Hepatocyte (in vitro differentiated cells): Measurements from ENCODE around the gene CARS2.

Experiments
- EZH2 ChIP-seq: fragments of 200-600 bp; sonication (generic); IDR thresholded peaks from 2 replicates; pipeline ENCODE4 v1.6.1; 2016; ENCODE audit warnings: antibody characterized with exemption, mild to moderate bottlenecking, borderline replicate concordance
- TF ChIP-seq, protein P1 (sequence below): fragments of 200-600 bp; sonication (generic); IDR thresholded peaks from 2 replicates; pipeline ENCODE4 v1.5.1; 2016; ENCODE audit warnings: antibody characterized with exemption, mild to moderate bottlenecking; ENCODE audit not compliant: poor library complexity

GRCh38 chr13:110646442-110647364 is 59.2 kb downstream of the CARS2 start:
- TF ChIP-seq, protein P1, sequence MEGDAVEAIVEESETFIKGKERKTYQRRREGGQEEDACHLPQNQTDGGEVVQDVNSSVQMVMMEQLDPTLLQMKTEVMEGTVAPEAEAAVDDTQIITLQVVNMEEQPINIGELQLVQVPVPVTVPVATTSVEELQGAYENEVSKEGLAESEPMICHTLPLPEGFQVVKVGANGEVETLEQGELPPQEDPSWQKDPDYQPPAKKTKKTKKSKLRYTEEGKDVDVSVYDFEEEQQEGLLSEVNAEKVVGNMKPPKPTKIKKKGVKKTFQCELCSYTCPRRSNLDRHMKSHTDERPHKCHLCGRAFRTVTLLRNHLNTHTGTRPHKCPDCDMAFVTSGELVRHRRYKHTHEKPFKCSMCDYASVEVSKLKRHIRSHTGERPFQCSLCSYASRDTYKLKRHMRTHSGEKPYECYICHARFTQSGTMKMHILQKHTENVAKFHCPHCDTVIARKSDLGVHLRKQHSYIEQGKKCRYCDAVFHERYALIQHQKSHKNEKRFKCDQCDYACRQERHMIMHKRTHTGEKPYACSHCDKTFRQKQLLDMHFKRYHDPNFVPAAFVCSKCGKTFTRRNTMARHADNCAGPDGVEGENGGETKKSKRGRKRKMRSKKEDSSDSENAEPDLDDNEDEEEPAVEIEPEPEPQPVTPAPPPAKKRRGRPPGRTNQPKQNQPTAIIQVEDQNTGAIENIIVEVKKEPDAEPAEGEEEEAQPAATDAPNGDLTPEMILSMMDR = no peak
- no peak for TF ChIP-seq EZH2
